ENCODE results near the gene CEP97.
"Not testable (repeated sequence)": the region's sequence is repeated elsewhere in the genome, so short reads cannot be mapped to it uniquely, and the experiment has no call there.

CEP97 gene

GRCh38 chr3:101695779-101696372 lies 28.5 kb upstream of the CEP97 start:
- no peak for DNase-seq (ENCODE audit: low spot score)
- peak; percentile 32 for TF ChIP-seq CTCF (IDR thresholded peaks at IDR 0.05; ENCODE audit: extremely low read depth, missing control alignments)

GRCh38 chr3:101701696-101702634 lies 22.4 kb upstream of the CEP97 start:
- no peak for DNase-seq (ENCODE audit: low spot score)
- TF ChIP-seq CTCF (IDR thresholded peaks at IDR 0.05; ENCODE audit: extremely low read depth, missing control alignments): no peak

- DNase-seq (ENCODE audit: low spot score): no peak
- no peak for TF ChIP-seq CTCF (IDR thresholded peaks at IDR 0.05; ENCODE audit: extremely low read depth, missing control alignments)
These were observed 21.7 kb upstream of the CEP97 start for GRCh38 chr3:101702726-101703125.

GRCh38 chr3:101703169-101703568 lies 21.2 kb upstream of the CEP97 start:
- DNase-seq (ENCODE audit: low spot score): no peak
- no peak for TF ChIP-seq CTCF (IDR thresholded peaks at IDR 0.05; ENCODE audit: extremely low read depth, missing control alignments)

- DNase-seq (ENCODE audit: low spot score): not testable (repeated sequence)
These were observed 19.8 kb upstream of the CEP97 start for GRCh38 chr3:101704639-101705038.

GRCh38 chr3:101709126-101709525 lies 15.3 kb upstream of the CEP97 start:
- no peak for TF ChIP-seq CTCF (IDR thresholded peaks at IDR 0.05; ENCODE audit: extremely low read depth, missing control alignments)
- no peak for DNase-seq (ENCODE audit: low spot score)

GRCh38 chr3:101718455-101718854 lies 6.0 kb upstream of the CEP97 start:
- TF ChIP-seq CTCF (IDR thresholded peaks at IDR 0.05; ENCODE audit: extremely low read depth, missing control alignments): no peak
- no peak for DNase-seq (ENCODE audit: low spot score)
